Kidney (tissue), 14 donors: Measurements from ENCODE around the gene THAP11. TPM values are rescaled to one million over a fixed set of nuclear protein-coding genes. Genes with fewer than 3 reads are reported as not detected.

Experiments
- DNase-seq, 5 donors: peaks; one replicate each; pipeline ENCODE4 v3.0.0-alpha.2; 2013 to 2020
- FAIRE-seq: peaks from 2 replicates; lab custom pipeline; 2012; peaks lifted over from hg19 to GRCh38; lab: Jason Lieb, UNC
- H3K27ac ChIP-seq, 2 donors: one replicate each; pipeline ENCODE4 v1.7.0; 2013; ENCODE audit warnings: low read depth in 2 of 2, low read length in 2 of 2, inconsistent platforms in 1 of 2
- H3K27me3 ChIP-seq: one replicate; pipeline ENCODE4 v1.7.1; 2013; ENCODE audit warnings: low read length, inconsistent platforms; ENCODE audit not compliant: control insufficient read depth, insufficient read depth
- H3K36me3 ChIP-seq, 3 donors: one replicate each; pipeline versions ENCODE4 v1.7.0 to v1.7.1; 2013; ENCODE audit warnings: low read length in 3 of 3, control low read depth in 1 of 3, inconsistent platforms in 1 of 3; ENCODE audit not compliant: insufficient read depth in 3 of 3, control insufficient read depth in 2 of 3
- H3K4me1 ChIP-seq, 3 donors: one replicate each; pipeline versions ENCODE4 v1.7.0 to v1.7.1; 2013; ENCODE audit warnings: low read length in 3 of 3, inconsistent platforms in 1 of 3, low read depth in 1 of 3; ENCODE audit not compliant: control insufficient read depth in 2 of 3, insufficient read depth in 2 of 3
- H3K4me3 ChIP-seq, 3 donors: one replicate each; pipeline versions ENCODE4 v1.7.0 to v1.8.1; 2013; ENCODE audit warnings: low read length in 3 of 3, control low read depth in 1 of 3, inconsistent platforms in 1 of 3
- H3K9ac ChIP-seq, 3 donors: one replicate each; pipeline versions ENCODE4 v1.7.0 to v1.7.1; 2013; ENCODE audit warnings: low read length in 3 of 3, control low read depth in 1 of 3, inconsistent platforms in 1 of 3
- H3K9me3 ChIP-seq, 3 donors: one replicate each; pipeline versions ENCODE4 v1.7.0 to v1.7.1; 2013; ENCODE audit warnings: low read length in 3 of 3, control low read depth in 1 of 3, inconsistent platforms in 1 of 3; ENCODE audit not compliant: control insufficient read depth in 2 of 3, insufficient read depth in 1 of 3
- CTCF ChIP-seq: IDR thresholded peaks from 3 replicates; pipeline ENCODE4 v1.5.1; 2012; ENCODE audit warnings: mild to moderate bottlenecking, moderate library complexity, borderline replicate concordance; ENCODE audit not compliant: insufficient read depth; ENCODE audit errors: extremely low read depth
- intact Hi-C: fragments of 100-400 bp; cut with DNase I; formaldehyde crosslinking; loops from one replicate; pipeline ENCODE4 v1.11.1; 2022
- polyA plus RNA-seq: library from polyadenylated mRNA; stranded (reverse); fragments of 350-450 nt; fragmentation: Illumina TruSeq; extraction: RNeasy Lipid Tissue Mini Kit (QIAGEN cat#74804); gene quantifications from one replicate; pipeline ENCODE4 v1.2.3, GENCODE V29; 2014; ENCODE audit warnings: low read depth, low replicate concordance; ENCODE audit not compliant: insufficient read depth
- total RNA-seq: library from RNA; stranded (reverse); fragmentation: NEBNext Ultra II Directional; extraction: Animal tissue kit (Norgen Biotek cat#: 25700); gene quantifications from one replicate; pipeline ENCODE4 v1.2.1, GENCODE V29; 2021
- donor health status: control.
- donor health status: control.
- donor health status: control.
- donor health status: control.
- donor health status: control.
- donor health status: DM: yes; HTN: yes; CAD: no.
- donor health status: Normal renal cell carcinoma (clear cell type).

THAP11 gene
- total and polyA plus RNA-seq, 2 donors from 2014 or later, result 21.4 to 27.0 TPM

GRCh38 chr16:67857547-67858233 lies 15.6 kb downstream of the THAP11 start:
- peak in 4 of 5 donors; percentile 34 to 80 (median 56) for DNase-seq
- Histone ChIP-seq H3K36me3 (peaks cover 0 to 5% (median 0%) of the 10 kb centered on the region in 3 donors), H3K9me3 (no peaks in the 10 kb centered on the region), H3K9ac (no peak overlapping the region), H3K4me1 (peaks cover 0 to 17% (median 15%) of the 10 kb centered on the region in 3 donors), H3K27ac (no peak overlapping the region), H3K4me3 (no peak overlapping the region), H3K27me3 (no peaks in the 10 kb centered on the region)
- no peak for TF ChIP-seq CTCF
- intact Hi-C loops, result no loop called here
- no peak for FAIRE-seq

GRCh38 chr16:67858500-67858899 lies 16.4 kb downstream of the THAP11 start:
- H3K27me3 ChIP-seq, result no peaks in the 10 kb centered on the region
- peak overlapping the region in 1 of 3 donors; percentile 19 for H3K9ac ChIP-seq
- TF ChIP-seq CTCF, result no peak
- intact Hi-C loops, result no loop called here
- FAIRE-seq (no peak), DNase-seq (no peak)
- no peak overlapping the region for H3K27ac ChIP-seq
- H3K36me3 ChIP-seq, result peaks cover 0 to 5% (median 0%) of the 10 kb centered on the region in 3 donors
- no peak overlapping the region for H3K4me3 ChIP-seq
- H3K9me3 ChIP-seq, result no peaks in the 10 kb centered on the region
- peaks cover 0 to 21% (median 18%) of the 10 kb centered on the region in 3 donors for H3K4me1 ChIP-seq

GRCh38 chr16:67860589-67861398 lies 18.7 kb downstream of the THAP11 start:
- FAIRE-seq (no peak), DNase-seq (no peak)
- Histone ChIP-seq H3K9ac (no peak overlapping the region), H3K36me3 (peaks cover 0 to 9% (median 0%) of the 10 kb centered on the region in 3 donors), H3K4me3 (no peak overlapping the region), H3K27me3 (no peaks in the 10 kb centered on the region), H3K4me1 (peaks cover 0 to 20% (median 14%) of the 10 kb centered on the region in 3 donors), H3K27ac (no peak overlapping the region), H3K9me3 (no peaks in the 10 kb centered on the region)
- TF ChIP-seq CTCF, result no peak
- intact Hi-C loops, result no loop called here
